ENCODE results near the gene KLF6. TPM values are rescaled to one million over a fixed set of nuclear protein-coding genes. Genes with fewer than 3 reads are reported as not detected.

KLF6 gene
- total RNA-seq, 4 donors from 2014 or later: 185 to 404 (median 276) TPM

DNA sequence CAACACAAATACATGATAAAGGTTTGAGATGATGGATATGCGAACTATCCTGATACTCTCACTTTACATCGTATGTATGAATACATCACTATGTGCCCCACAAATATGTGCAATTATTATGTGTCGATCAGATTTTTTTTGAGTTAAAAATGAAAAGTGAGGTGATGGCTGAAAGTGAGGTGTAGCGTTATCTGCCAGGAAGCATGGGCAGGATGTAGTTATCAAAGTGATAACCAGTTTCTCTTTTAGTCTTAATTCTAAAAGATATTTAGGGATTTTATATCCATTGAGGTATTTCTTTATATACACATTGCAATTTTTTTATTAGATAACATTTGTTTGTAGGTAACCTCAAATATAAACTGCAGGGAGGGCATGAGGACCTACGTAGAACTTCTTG is 15.6 kb upstream of the KLF6 start:
- ATAC-seq (ENCODE audit: low FRiP score) (no peak), DNase-seq (ENCODE audit: low spot score) (no peak)
- TF ChIP-seq, protein P1, sequence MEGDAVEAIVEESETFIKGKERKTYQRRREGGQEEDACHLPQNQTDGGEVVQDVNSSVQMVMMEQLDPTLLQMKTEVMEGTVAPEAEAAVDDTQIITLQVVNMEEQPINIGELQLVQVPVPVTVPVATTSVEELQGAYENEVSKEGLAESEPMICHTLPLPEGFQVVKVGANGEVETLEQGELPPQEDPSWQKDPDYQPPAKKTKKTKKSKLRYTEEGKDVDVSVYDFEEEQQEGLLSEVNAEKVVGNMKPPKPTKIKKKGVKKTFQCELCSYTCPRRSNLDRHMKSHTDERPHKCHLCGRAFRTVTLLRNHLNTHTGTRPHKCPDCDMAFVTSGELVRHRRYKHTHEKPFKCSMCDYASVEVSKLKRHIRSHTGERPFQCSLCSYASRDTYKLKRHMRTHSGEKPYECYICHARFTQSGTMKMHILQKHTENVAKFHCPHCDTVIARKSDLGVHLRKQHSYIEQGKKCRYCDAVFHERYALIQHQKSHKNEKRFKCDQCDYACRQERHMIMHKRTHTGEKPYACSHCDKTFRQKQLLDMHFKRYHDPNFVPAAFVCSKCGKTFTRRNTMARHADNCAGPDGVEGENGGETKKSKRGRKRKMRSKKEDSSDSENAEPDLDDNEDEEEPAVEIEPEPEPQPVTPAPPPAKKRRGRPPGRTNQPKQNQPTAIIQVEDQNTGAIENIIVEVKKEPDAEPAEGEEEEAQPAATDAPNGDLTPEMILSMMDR (IDR thresholded peaks at IDR 0.05): no peak

DNA sequence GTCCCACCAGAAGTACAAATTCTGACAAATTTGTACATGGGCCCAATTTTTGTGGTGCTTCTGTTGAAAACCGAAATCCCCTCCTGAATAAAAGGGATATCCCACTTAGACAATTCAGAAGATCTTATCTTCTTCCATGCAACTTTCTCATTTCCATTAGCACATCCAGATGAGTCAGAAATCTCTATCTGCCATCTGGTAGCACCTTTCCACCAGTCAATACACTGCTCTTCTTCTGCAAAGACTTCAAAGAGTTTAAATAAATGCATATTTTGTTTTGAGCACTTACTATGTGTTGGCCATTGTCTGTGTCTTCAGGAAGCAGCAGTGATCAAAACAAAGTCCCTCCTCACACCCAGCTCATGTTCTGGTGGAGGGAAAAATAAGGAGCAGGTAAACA is 12.7 kb upstream of the KLF6 start:
- ATAC-seq (ENCODE audit: low FRiP score): no peak
- TF ChIP-seq, protein P1 (IDR thresholded peaks at IDR 0.05): no peak
- DNase-seq (ENCODE audit: low spot score): no peak

DNA sequence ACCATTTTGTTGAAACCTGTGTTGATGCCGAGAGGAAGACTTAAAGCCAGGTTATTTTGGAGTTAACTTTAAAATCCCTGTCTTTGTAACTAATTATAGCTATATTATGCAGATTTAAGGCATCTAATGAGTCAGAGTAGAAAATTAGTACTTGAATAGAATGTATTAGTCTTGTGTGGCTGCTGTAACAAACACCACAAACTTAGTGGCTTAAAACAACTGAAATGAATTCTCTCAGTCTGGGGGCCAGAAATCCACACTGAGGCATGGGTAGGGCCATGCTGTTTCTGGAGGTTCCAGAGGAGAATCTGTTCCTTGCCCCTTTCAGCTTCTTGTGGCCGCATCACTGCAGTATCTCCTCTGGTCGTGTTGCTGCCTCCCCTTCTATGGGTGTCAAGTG is 8.5 kb upstream of the KLF6 start:
- no peak for ATAC-seq (ENCODE audit: low FRiP score)
- DNase-seq (ENCODE audit: low spot score): no peak
- TF ChIP-seq, protein P1 (IDR thresholded peaks at IDR 0.05): no peak

DNA sequence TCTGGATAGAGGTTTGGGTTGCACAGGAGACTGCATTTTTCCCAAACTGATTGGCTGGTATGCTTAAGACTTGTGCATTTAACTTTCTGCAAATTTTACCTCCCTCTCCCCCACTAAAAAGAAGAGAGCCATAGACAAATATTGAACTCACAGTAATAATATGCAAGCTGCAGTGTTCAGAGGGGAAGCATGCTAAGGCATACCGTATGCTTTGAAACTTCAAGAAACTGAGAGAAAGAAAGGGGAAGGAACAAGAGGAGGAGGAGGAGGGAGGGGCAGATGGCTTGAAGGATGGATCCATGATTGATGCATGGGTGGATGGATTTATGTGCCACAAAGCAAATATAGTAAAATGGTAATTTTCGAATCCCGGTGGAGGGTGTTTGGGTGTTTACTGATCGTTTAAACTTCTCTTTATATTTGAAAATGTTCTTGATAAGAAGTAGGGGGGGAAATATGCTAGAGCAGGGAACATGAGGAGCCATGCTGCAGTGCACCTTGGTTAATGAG is 7.8 kb upstream of the KLF6 start:
- ATAC-seq (ENCODE audit: low FRiP score) (no peak), DNase-seq (ENCODE audit: low spot score) (no peak)
- TF ChIP-seq, protein P1 (IDR thresholded peaks at IDR 0.05): no peak

GRCh38 chr10:3791974-3792633 is 7.1 kb upstream of the KLF6 start:
- TF ChIP-seq, protein P1 (IDR thresholded peaks at IDR 0.05): no peak
- ATAC-seq (ENCODE audit: low FRiP score): no peak

GRCh38 chr10:3790858-3791257 is 5.8 kb upstream of the KLF6 start:
- TF ChIP-seq, protein P1 (IDR thresholded peaks at IDR 0.05): no peak
- no peak for ATAC-seq (ENCODE audit: low FRiP score)
- DNase-seq (ENCODE audit: low spot score): no peak

More at GRCh38 chr10:3791974-3792633, 7.1 kb upstream of the KLF6 start:
- no peak for DNase-seq (ENCODE audit: low spot score)

DNA sequence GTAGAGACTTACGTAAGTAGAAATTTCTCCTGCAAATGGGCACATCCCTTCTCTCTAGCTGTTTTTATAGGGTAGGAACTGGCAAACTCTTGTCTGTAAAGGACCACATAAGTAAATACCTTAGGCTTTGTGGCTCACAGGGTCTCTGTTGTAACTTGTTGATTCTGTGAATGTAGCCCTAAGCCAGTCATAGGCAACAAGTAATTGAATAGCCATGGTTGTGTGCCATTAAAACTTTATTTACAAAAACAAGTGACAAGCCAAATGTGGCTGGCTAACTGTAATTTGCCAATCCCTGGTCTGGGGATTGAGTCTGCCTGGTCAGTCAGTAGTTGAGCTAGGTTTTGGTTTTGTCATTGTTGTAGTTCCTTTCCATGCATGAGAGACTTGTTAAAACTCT is 5.3 kb upstream of the KLF6 start:
- DNase-seq (ENCODE audit: low spot score): no peak
- no peak for ATAC-seq (ENCODE audit: low FRiP score)
- TF ChIP-seq, protein P1 (IDR thresholded peaks at IDR 0.05): no peak
